ENCODE results near the gene ITGB1BP1.

- TF ChIP-seq CTCF (IDR thresholded peaks at IDR 0.05) = no peak
- TF ChIP-seq POLR2A (IDR thresholded peaks at IDR 0.05) = no peak
Measured at GRCh38 chr2:9404451-9404850, 18.9 kb downstream of the ITGB1BP1 start.
